Right lobe of liver (tissue), 4 donors: ENCODE measurements around the gene SHISA8.

Experiments
- POLR2A ChIP-seq: fragments of 450-650 bp; IDR thresholded peaks from one replicate; pipeline ENCODE4 v1.6.1; 2017; ENCODE audit warnings: antibody characterized with exemption, mild to moderate bottlenecking
- TF ChIP-seq, protein P1 (sequence below), 4 donors: fragments of 200-600 bp in 3 of 4; fragments of 450-650 bp in 1 of 4; IDR thresholded peaks; one replicate each; pipeline versions ENCODE4 v1.5.1 to v1.8.0; 2016 to 2022; ENCODE audit warnings: antibody characterized with exemption in 4 of 4, mild to moderate bottlenecking in 2 of 4
- donor health status: DM: no; HTN: no; CAD: no.
- donor health status: DM: no; HTN: no; CAD: no.
- donor health status: DM: no; HTN: yes; CAD: no.

DNA sequence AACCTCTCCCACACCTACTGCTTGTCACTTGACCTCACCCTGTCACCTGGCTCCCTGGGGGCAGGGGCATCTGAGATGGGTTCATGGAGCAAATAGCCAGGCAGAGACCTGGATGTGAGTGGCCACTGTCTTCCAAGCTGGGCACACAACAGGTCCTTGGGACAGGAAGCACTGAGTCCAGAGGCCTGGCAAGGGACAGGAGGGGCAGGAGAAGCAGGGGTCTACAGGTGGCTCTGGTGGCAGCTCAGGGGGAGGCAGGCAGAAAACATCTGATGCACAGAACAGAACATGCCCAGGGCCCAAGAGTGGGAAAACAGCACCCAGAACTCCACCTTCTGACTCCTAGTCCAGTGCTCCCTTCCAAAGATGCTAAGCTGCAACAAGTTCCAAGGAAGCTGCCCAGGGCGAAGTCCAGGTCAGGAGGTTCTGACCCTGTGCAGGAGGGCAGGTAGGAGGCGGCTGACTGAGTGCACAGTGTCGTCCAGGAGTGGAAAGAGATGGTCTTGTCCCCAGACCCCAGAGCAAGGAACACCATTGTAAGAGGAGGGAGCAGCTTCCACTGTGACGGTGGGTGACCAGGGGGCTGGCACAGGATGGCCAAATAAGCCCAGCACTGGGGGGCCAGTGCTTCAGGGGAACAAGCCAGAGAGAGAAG lies 8.2 kb upstream of the SHISA8 start:
- TF ChIP-seq, protein P1, sequence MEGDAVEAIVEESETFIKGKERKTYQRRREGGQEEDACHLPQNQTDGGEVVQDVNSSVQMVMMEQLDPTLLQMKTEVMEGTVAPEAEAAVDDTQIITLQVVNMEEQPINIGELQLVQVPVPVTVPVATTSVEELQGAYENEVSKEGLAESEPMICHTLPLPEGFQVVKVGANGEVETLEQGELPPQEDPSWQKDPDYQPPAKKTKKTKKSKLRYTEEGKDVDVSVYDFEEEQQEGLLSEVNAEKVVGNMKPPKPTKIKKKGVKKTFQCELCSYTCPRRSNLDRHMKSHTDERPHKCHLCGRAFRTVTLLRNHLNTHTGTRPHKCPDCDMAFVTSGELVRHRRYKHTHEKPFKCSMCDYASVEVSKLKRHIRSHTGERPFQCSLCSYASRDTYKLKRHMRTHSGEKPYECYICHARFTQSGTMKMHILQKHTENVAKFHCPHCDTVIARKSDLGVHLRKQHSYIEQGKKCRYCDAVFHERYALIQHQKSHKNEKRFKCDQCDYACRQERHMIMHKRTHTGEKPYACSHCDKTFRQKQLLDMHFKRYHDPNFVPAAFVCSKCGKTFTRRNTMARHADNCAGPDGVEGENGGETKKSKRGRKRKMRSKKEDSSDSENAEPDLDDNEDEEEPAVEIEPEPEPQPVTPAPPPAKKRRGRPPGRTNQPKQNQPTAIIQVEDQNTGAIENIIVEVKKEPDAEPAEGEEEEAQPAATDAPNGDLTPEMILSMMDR (IDR thresholded peaks at IDR 0.05), result no peak
- no peak for TF ChIP-seq POLR2A
